ENCODE measurements around the gene GPC3.

GRCh38 chrX:133638285-133638684 is 347.1 kb downstream of the GPC3 start:
- TF ChIP-seq CTCF (IDR thresholded peaks at IDR 0.05) (no peak), POLR2A (IDR thresholded peaks at IDR 0.05) (no peak)

All from thyroid gland (tissue), 4 donors.